IMR-90 (cell line): ENCODE measurements around the gene GPR107. TPM values are rescaled to one million over a fixed set of nuclear protein-coding genes. Genes with fewer than 3 reads are reported as not detected.

Source experiments
- ATAC-seq: fragments of 200-7000 bp; cut with Tn5 transposase; 2 replicates; pipeline ENCODE4 v1.9.1; 2020; ENCODE audit warnings: low read depth, mild to moderate bottlenecking, moderate library complexity
- BruUV-seq: library from RNA; stranded (reverse); fragments of 400-500 nt; replicated peaks from 2 replicates; lab custom pipeline; 2021; lab: Mats Ljungman, UMichigan
- CTCF ChIA-PET: fragments of 300-600 bp; formaldehyde crosslinking; extraction: SDS; loops from one replicate; lab custom pipeline; 2021; ENCODE audit warnings: antibody characterized with exemption; lab: Yijun Ruan, JAX
- POLR2A ChIA-PET: fragments of 300-600 bp; sonication (Branson Sonifier 250); formaldehyde crosslinking; loops from one replicate; lab custom pipeline; 2022; ENCODE audit warnings: antibody characterized with exemption; ENCODE audit not compliant: unreplicated experiment; lab: Charles Lee
- DNase-seq: peaks from one replicate; pipeline ENCODE4 v3.0.0; 2013
- H2AFZ ChIP-seq: replicated peaks from 2 replicates; pipeline ENCODE3; 2013; ENCODE audit warnings: low read length, mild to moderate bottlenecking; ENCODE audit not compliant: poor library complexity
- H2AK5ac ChIP-seq: 2 replicates; pipeline ENCODE4 v1.6.1; 2013; ENCODE audit warnings: low read depth, low read length, inconsistent platforms
- H2AK9ac ChIP-seq: replicated peaks from 2 replicates; pipeline ENCODE3; 2013; ENCODE audit warnings: mild to moderate bottlenecking, low read depth, low read length, moderate library complexity; ENCODE audit not compliant: poor library complexity
- H2BK120ac ChIP-seq: 2 replicates; pipeline ENCODE4 v1.6.1; 2013; ENCODE audit warnings: low read depth, low read length, inconsistent platforms
- H2BK15ac ChIP-seq: 3 replicates; pipeline ENCODE4 v1.6.1; 2013; ENCODE audit warnings: low read depth, low read length, inconsistent platforms
- H2BK20ac ChIP-seq: 2 replicates; pipeline ENCODE4 v1.6.1; 2013; ENCODE audit warnings: low read depth, mild to moderate bottlenecking, inconsistent platforms, low read length, moderate library complexity
- H2BK5ac ChIP-seq: 2 replicates; pipeline ENCODE4 v1.6.1; 2013; ENCODE audit warnings: mild to moderate bottlenecking, low read depth, low read length, inconsistent platforms; ENCODE audit not compliant: poor library complexity, severe bottlenecking
- H3K14ac ChIP-seq: replicated peaks from 2 replicates; pipeline ENCODE4 v1.6.1; 2013; ENCODE audit warnings: low read depth, low read length, inconsistent platforms
- H3K18ac ChIP-seq: 2 replicates; pipeline ENCODE4 v1.6.1; 2013; ENCODE audit warnings: low read depth, low read length, control low read depth
- H3K23ac ChIP-seq: 2 replicates; pipeline ENCODE4 v1.6.1; 2013; ENCODE audit warnings: low read depth, low read length, inconsistent platforms
- H3K27ac ChIP-seq: 2 replicates; pipeline ENCODE4 v1.5.1; 2013; ENCODE audit warnings: mild to moderate bottlenecking, control low read depth, low read length; ENCODE audit not compliant: insufficient read depth
- H3K27me3 ChIP-seq: 2 replicates; pipeline ENCODE4 v1.6.1; 2013; ENCODE audit warnings: low read length; ENCODE audit not compliant: control insufficient read depth, insufficient read depth
- H3K36me3 ChIP-seq: 2 replicates; pipeline ENCODE4 v1.6.1; 2013; ENCODE audit warnings: low read length, mixed read lengths; ENCODE audit not compliant: control insufficient read depth, insufficient read depth
- H3K4ac ChIP-seq: 2 replicates; pipeline ENCODE4 v1.6.1; 2013; ENCODE audit warnings: low read depth, low read length, inconsistent platforms
- H3K4me1 ChIP-seq: 2 replicates; pipeline ENCODE4 v1.6.1; 2013; ENCODE audit warnings: low read length, mixed read lengths; ENCODE audit not compliant: control insufficient read depth, insufficient read depth
- H3K4me2 ChIP-seq: 2 replicates; pipeline ENCODE4 v1.6.1; 2013; ENCODE audit warnings: low read depth, mild to moderate bottlenecking, control low read depth, low read length, moderate library complexity
- H3K4me3 ChIP-seq: 2 replicates; pipeline ENCODE4 v1.5.1; 2013; ENCODE audit warnings: low read depth, mild to moderate bottlenecking, control low read depth, low read length, moderate library complexity; ENCODE audit not compliant: insufficient read depth
- H3K56ac ChIP-seq: 2 replicates; pipeline ENCODE4 v1.6.1; 2013; ENCODE audit warnings: low read length, inconsistent platforms; ENCODE audit not compliant: insufficient read depth; ENCODE audit errors: extremely low read depth
- H3K79me1 ChIP-seq, 2 experiments: 2 replicates each; pipeline ENCODE4 v1.6.1; 2013; ENCODE audit warnings: low read length in 2 of 2, inconsistent platforms in 1 of 2, low read depth in 1 of 2
- H3K9ac ChIP-seq: 2 replicates; pipeline ENCODE4 v1.6.1; 2013; ENCODE audit warnings: low read depth, low read length, control low read depth
- H3K9me1 ChIP-seq: 2 replicates; pipeline ENCODE4 v1.6.1; 2013; ENCODE audit warnings: low read length, inconsistent platforms; ENCODE audit not compliant: insufficient read depth
- H3K9me3 ChIP-seq: 2 replicates; pipeline ENCODE4 v1.6.1; 2013; ENCODE audit warnings: low read length; ENCODE audit not compliant: control insufficient read depth, insufficient read depth
- H4K20me1 ChIP-seq: 2 replicates; pipeline ENCODE4 v1.6.1; 2013; ENCODE audit warnings: low read length, inconsistent platforms; ENCODE audit not compliant: insufficient read depth
- H4K5ac ChIP-seq: 2 replicates; pipeline ENCODE4 v1.6.1; 2013; ENCODE audit warnings: mild to moderate bottlenecking, low read depth, low read length, control low read depth
- H4K8ac ChIP-seq, 2 experiments: 2 replicates each; pipeline ENCODE4 v1.6.1; 2013; ENCODE audit warnings: low read depth in 2 of 2, low read length in 2 of 2, control low read depth in 1 of 2, inconsistent platforms in 1 of 2
- H4K91ac ChIP-seq: 2 replicates; pipeline ENCODE4 v1.6.1; 2013; ENCODE audit warnings: low read depth, low read length, inconsistent platforms; ENCODE audit not compliant: insufficient read depth
- BHLHE40 ChIP-seq: fragments of 150-350 bp; IDR thresholded peaks from 2 replicates; pipeline ENCODE4 v1.6.1; 2016; ENCODE audit warnings: mild to moderate bottlenecking, low read depth, low read length
- CEBPB ChIP-seq: IDR thresholded peaks from 2 replicates; pipeline ENCODE4 v1.6.1; 2012; ENCODE audit warnings: low read depth, low read length, improper control_type of control experiment
- CHD1 ChIP-seq: IDR thresholded peaks from 2 replicates; pipeline ENCODE4 v1.6.1; 2012; ENCODE audit warnings: low read depth, low read length, improper control_type of control experiment
- CTCF ChIP-seq: conservative IDR thresholded peaks from 2 replicates; pipeline ENCODE4 v1.5.1; 2012; ENCODE audit warnings: mild to moderate bottlenecking, low read depth, low read length, improper control_type of control experiment
- FOS ChIP-seq: fragments of 150-350 bp; IDR thresholded peaks from 2 replicates; pipeline ENCODE4 v1.6.1; 2016; ENCODE audit warnings: low read depth, low read length
- MAFK ChIP-seq: IDR thresholded peaks from 2 replicates; pipeline ENCODE4 v1.6.1; 2012; ENCODE audit warnings: low read depth, low read length, improper control_type of control experiment
- MAZ ChIP-seq: IDR thresholded peaks from 2 replicates; pipeline ENCODE4 v1.6.1; 2012; ENCODE audit warnings: low read depth, mild to moderate bottlenecking, low read length, improper control_type of control experiment, moderate library complexity, borderline replicate concordance
- MXI1 ChIP-seq: IDR thresholded peaks from 2 replicates; pipeline ENCODE4 v1.6.1; 2012; ENCODE audit warnings: low read depth, mild to moderate bottlenecking, low read length, moderate library complexity, borderline replicate concordance
- NFE2L2 ChIP-seq: fragments of 150-350 bp; IDR thresholded peaks from 2 replicates; pipeline ENCODE4 v1.6.1; 2016; ENCODE audit warnings: low read depth, mild to moderate bottlenecking, low read length
- RAD21 ChIP-seq: IDR thresholded peaks from 2 replicates; pipeline ENCODE4 v1.6.1; 2012; ENCODE audit warnings: low read length, improper control_type of control experiment
- RCOR1 ChIP-seq: IDR thresholded peaks from 2 replicates; pipeline ENCODE4 v1.6.1; 2012; ENCODE audit warnings: mild to moderate bottlenecking, low read length, improper control_type of control experiment; ENCODE audit not compliant: insufficient replicate concordance
- RFX5 ChIP-seq: IDR thresholded peaks from 2 replicates; pipeline ENCODE4 v1.8.0; 2012; ENCODE audit warnings: low read depth, mild to moderate bottlenecking, low read length, moderate library complexity
- SMC3 ChIP-seq: fragments of 150-350 bp; IDR thresholded peaks from 2 replicates; pipeline ENCODE4 v1.6.1; 2016; ENCODE audit warnings: low read depth, mild to moderate bottlenecking, antibody characterized with exemption, low read length, moderate library complexity
- USF2 ChIP-seq: fragments of 150-350 bp; IDR thresholded peaks from 2 replicates; pipeline ENCODE4 v1.6.1; 2017; ENCODE audit warnings: mild to moderate bottlenecking, antibody characterized with exemption, low read length, low read depth
- WGBS, 2 experiments: methylation state at CpG; one replicate each; pipeline versions ENCODE4 v1.1.5 to v1.1.7; 2013; ENCODE audit warnings: missing lambda C conversion rate in 2 of 2; ENCODE audit not compliant: insufficient read length in 1 of 2; ENCODE audit errors: extremely low coverage in 2 of 2; 5-methylcytosine and 5-hydroxymethylcytosine counted together
- dilution Hi-C: fragments of 300-500 bp; cut with HindIII; formaldehyde crosslinking; loops from one replicate; pipeline ENCODE4 v1.14.3; 2018; ENCODE audit warnings: low sequenced_read_pairs; ENCODE audit not compliant: unreplicated experiment
- in situ Hi-C: fragments of 300-500 bp; cut with MboI; formaldehyde crosslinking; loops from 3 replicates; pipeline ENCODE4 v1.14.3; 2019; ENCODE audit warnings: low sequenced_read_pairs, inconsistent platforms, mixed read lengths
- intact Hi-C: fragments of 100-400 bp; cut with micrococcal nuclease; formaldehyde crosslinking; loops from 2 replicates; pipeline ENCODE4 v1.10.0; 2022
- polyA plus RNA-seq, 3 experiments: library from polyadenylated mRNA; depleted of rRNA; stranded (reverse); fragments of >200 nt; gene quantifications; 2 replicates each; pipeline ENCODE4 v1.2.3, GENCODE V29; 2012; ENCODE audit warnings: low replicate concordance in 1 of 3
- total RNA-seq: library from RNA; depleted of rRNA; stranded (reverse); fragments of >200 nt; gene quantifications from 2 replicates; pipeline ENCODE4 v1.2.3, GENCODE V29; 2012
- TF ChIP-seq, protein P1 (sequence below): fragments of 150-350 bp; IDR thresholded peaks from 2 replicates; pipeline ENCODE4 v1.6.1; 2016; ENCODE audit warnings: low read depth, mild to moderate bottlenecking, low read length, moderate library complexity, borderline replicate concordance

GPR107 gene
- total and polyA plus RNA-seq, 2 of the 4 experiments (the other 2 are of a cell fraction): 16.7 to 21.6 TPM

DNA sequence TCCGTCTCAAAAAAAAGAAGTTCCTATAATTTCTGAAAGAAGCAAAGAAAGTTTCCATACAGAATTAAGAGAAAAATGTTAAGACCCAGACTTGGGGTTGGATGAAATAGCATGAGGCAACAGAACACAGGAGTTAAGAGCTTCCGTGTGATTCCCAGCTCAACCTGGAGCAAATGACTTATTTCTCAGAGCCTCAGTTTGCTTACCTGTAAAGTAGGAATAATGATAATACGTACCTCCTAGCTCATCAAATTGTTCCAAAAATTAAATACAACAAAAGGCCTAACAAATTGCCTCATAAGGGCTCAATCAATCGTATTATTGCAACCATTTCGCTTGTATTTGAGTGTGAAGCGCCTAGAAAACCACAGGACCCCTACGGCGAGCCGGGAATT, 600 bp upstream of the GPR107 start:
- BruUV-seq: TSS peak; percentile 83
- Histone ChIP-seq H3K18ac (no peak overlapping the region; the same call in 1 of the 2 replicates), H3K56ac (peak overlapping the region; percentile 89), H4K20me1 (peaks cover 10% of the 10 kb centered on the region; the same call in 1 of the 2 replicates), H3K9me1 (peaks cover 7% of the 10 kb centered on the region; the same call in 1 of the 2 replicates), H3K27me3 (no peaks in the 10 kb centered on the region), H4K5ac (peak overlapping the region; percentile 89), H2BK5ac (peak overlapping the region; percentile 91), H3K79me1 (peaks cover 23 to 56% of the 10 kb centered on the region in 2 experiments), H2AFZ (peak overlapping the region; percentile 99), H4K91ac (peak overlapping the region; percentile 94), H3K4ac (peak overlapping the region; percentile 96), H3K4me2 (peak overlapping the region; percentile 79), H3K23ac (peak overlapping the region; percentile 95), H2BK120ac (no peak overlapping the region), H3K36me3 (no peaks in the 10 kb centered on the region), H3K27ac (peak overlapping the region; percentile 86), H4K8ac (peak overlapping the region; percentile 98), H3K9me3 (no peaks in the 10 kb centered on the region), H2BK20ac (no peak overlapping the region), H2AK5ac (no peak overlapping the region; the same call in 1 of the 2 replicates), H3K14ac (peak overlapping the region; percentile 96), H3K4me3 (peak overlapping the region; percentile 79), H2BK15ac (0 out of 3 replicates have a peak overlapping the region, but pooled peaks have one; percentile 56), H3K9ac (peak overlapping the region; percentile 92), H2AK9ac (peak overlapping the region; percentile 89), H3K4me1 (no peaks in the 10 kb centered on the region)
- ChIA-PET POLR2A (interaction anchor here (0.6 to 1.0 kb wide), 3 partner anchors 9 to 17 kb away, joined by 3 read pairs; no protein-coding TSS in a partner anchor), CTCF (interaction anchor here (0.6 kb wide), 1 partner anchor 146 kb away, joined by 4 read pairs; no protein-coding TSS in a partner anchor)
- intact Hi-C loops (no loop called here), dilution Hi-C loops (no loop called here), in situ Hi-C loops (loop anchor here (25.0 kb wide), 1 partner anchor 166 kb away; no protein-coding TSS in a partner anchor)
- DNase-seq (no peak), ATAC-seq (no peak)
- WGBS, 2 experiments: 3% methylated on average over 6 of the region's 9 CpGs; no CpG with 5 or more reads in 1 of the 2 experiments
- no peak for TF ChIP-seq CEBPB
- TF ChIP-seq MAFK: no peak
- no peak for TF ChIP-seq NFE2L2
- TF ChIP-seq SMC3: no peak
- no peak for TF ChIP-seq CTCF
- no peak for TF ChIP-seq RCOR1
- TF ChIP-seq BHLHE40: no peak
- TF ChIP-seq, protein P1, sequence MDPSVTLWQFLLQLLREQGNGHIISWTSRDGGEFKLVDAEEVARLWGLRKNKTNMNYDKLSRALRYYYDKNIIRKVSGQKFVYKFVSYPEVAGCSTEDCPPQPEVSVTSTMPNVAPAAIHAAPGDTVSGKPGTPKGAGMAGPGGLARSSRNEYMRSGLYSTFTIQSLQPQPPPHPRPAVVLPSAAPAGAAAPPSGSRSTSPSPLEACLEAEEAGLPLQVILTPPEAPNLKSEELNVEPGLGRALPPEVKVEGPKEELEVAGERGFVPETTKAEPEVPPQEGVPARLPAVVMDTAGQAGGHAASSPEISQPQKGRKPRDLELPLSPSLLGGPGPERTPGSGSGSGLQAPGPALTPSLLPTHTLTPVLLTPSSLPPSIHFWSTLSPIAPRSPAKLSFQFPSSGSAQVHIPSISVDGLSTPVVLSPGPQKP: no peak
- TF ChIP-seq USF2: no peak
- TF ChIP-seq MAZ: no peak
- no peak for TF ChIP-seq RFX5
- TF ChIP-seq MXI1: no peak
- no peak for TF ChIP-seq FOS
- TF ChIP-seq CHD1: no peak
- TF ChIP-seq RAD21: no peak
